Panc1 (cell line): ENCODE data around the gene OGG1. TPM values are rescaled to one million over a fixed set of nuclear protein-coding genes. Genes with fewer than 3 reads are reported as not detected.

ENCODE experiments used
- ATAC-seq: fragments of 200-7000 bp; cut with Tn5 transposase; 2 replicates; pipeline ENCODE4 v1.9.1; 2020; ENCODE audit warnings: mild to moderate bottlenecking, moderate library complexity
- BruUV-seq: library from RNA; stranded (reverse); fragments of 400-500 nt; replicated peaks from 2 replicates; lab custom pipeline; 2021; lab: Mats Ljungman, UMichigan
- CTCF ChIA-PET: fragments of 300-600 bp; sonication (Branson Sonifier 250); formaldehyde crosslinking; loops from one replicate; lab custom pipeline; 2022; ENCODE audit warnings: antibody characterized with exemption; lab: Charles Lee
- POLR2A ChIA-PET: fragments of 300-600 bp; sonication (Branson Sonifier 250); formaldehyde crosslinking; loops from one replicate; lab custom pipeline; 2022; ENCODE audit warnings: antibody characterized with exemption; lab: Charles Lee
- DNase-seq: peaks from one replicate; pipeline ENCODE4 v3.0.0-alpha.2; 2010; ENCODE audit warnings: low read depth, low spot score
- H3K27ac ChIP-seq: 2 replicates; pipeline ENCODE4 v1.5.1; 2011; ENCODE audit warnings: mild to moderate bottlenecking, low read length, inconsistent platforms
- H3K27me3 ChIP-seq: fragments of 200-500 bp; sonication (Bioruptor generic); 2 replicates; pipeline ENCODE4 v1.6.0; 2014; ENCODE audit warnings: low read length, inconsistent platforms; ENCODE audit not compliant: control insufficient read depth, insufficient read depth
- H3K36me3 ChIP-seq: fragments of 200-500 bp; sonication (Bioruptor generic); 2 replicates; pipeline ENCODE4 v1.5.1; 2014; ENCODE audit warnings: inconsistent platforms, mild to moderate bottlenecking, low read length, moderate library complexity; ENCODE audit not compliant: control insufficient read depth, insufficient read depth
- H3K4me1 ChIP-seq: 2 replicates; pipeline ENCODE4 v1.5.1; 2011; ENCODE audit warnings: inconsistent platforms, mild to moderate bottlenecking, low read length, moderate library complexity; ENCODE audit not compliant: control insufficient read depth, insufficient read depth
- H3K4me3 ChIP-seq, 2 experiments: 2 replicates each; pipeline ENCODE4 v1.5.1; 2011 to 2012; ENCODE audit warnings: low read depth in 2 of 2, low read length in 2 of 2, mild to moderate bottlenecking in 2 of 2, inconsistent platforms in 1 of 2, moderate library complexity in 1 of 2
- H3K9me3 ChIP-seq: fragments of 200-500 bp; sonication (Bioruptor generic); 2 replicates; pipeline ENCODE4 v1.5.1; 2014; ENCODE audit warnings: low read depth, mild to moderate bottlenecking, inconsistent platforms, low read length, moderate library complexity; ENCODE audit not compliant: control insufficient read depth, insufficient read depth
- POLR2AphosphoS5 ChIP-seq: IDR thresholded peaks from 2 replicates; pipeline ENCODE4 v1.6.1; 2012; ENCODE audit warnings: mild to moderate bottlenecking, low read depth, low read length, moderate library complexity
- SIN3A ChIP-seq: IDR thresholded peaks from 2 replicates; pipeline ENCODE4 v1.6.1; 2012; ENCODE audit warnings: low read depth, mild to moderate bottlenecking, low read length, moderate library complexity, borderline replicate concordance; ENCODE audit not compliant: insufficient read depth
- TCF7L2 ChIP-seq: IDR thresholded peaks from 2 replicates; pipeline ENCODE4 v1.6.1; 2011; ENCODE audit warnings: mild to moderate bottlenecking, low read depth, low read length, inconsistent platforms
- in situ Hi-C: cut with HindIII; loops from 2 replicates; pipeline ENCODE4 v1.10.0; 2016; ENCODE audit warnings: low sequenced_read_pairs, low pct_unique_long_range_greater_than_20kb
- intact Hi-C: fragments of 100-400 bp; cut with micrococcal nuclease; formaldehyde crosslinking; loops from one replicate; pipeline ENCODE4 v1.10.0; 2022; ENCODE audit not compliant: unreplicated experiment
- total RNA-seq: library from RNA; stranded (reverse); gene quantifications from one replicate; pipeline ENCODE4 v1.2.1, GENCODE V29; 2021; ENCODE audit not compliant: unreplicated experiment
- TF ChIP-seq, protein P1 (sequence below), 2 experiments: IDR thresholded peaks; 2 replicates each; pipeline ENCODE4 v1.6.1; 2011 to 2012; ENCODE audit warnings: low read depth in 2 of 2, control low read depth in 1 of 2, low read length in 1 of 2, mild to moderate bottlenecking in 1 of 2, moderate library complexity in 1 of 2; ENCODE audit not compliant: insufficient read depth in 1 of 2
- TF ChIP-seq, protein P2 (sequence below): fragments of 450-650 bp; IDR thresholded peaks from 2 replicates; pipeline ENCODE4 v1.5.1; 2017; ENCODE audit warnings: mild to moderate bottlenecking

The OGG1 gene
- total RNA-seq, 1 experiment from 2014 or later, result 32.5 TPM

DNA sequence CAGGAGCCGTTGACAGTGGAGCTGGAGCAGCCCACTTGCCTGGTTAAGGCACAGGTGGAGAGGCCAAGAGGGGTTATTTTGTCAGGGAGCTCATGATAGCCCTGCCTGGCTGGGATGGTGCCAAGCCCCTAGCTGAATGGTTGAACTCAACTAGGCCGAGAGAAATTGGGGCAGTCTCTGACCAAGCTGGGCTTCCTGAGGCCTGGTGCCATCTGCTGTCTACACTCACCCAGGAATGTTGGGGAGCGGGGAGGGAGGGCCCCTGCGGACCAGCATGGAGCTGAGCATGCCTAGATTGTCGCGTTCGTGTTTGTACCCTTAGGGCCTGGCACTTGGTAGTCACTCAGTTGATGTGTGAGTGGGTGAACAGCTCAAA lies 17.0 kb upstream of the OGG1 start:
- Histone ChIP-seq H3K9me3 (no peaks in the 10 kb centered on the region), H3K27me3 (no peaks in the 10 kb centered on the region), H3K27ac (peak overlapping the region; percentile 83; the same call in 1 of the 2 replicates), H3K36me3 (no peaks in the 10 kb centered on the region; the same call in none of the 2 replicates), H3K4me1 (peaks cover 7% of the 10 kb centered on the region; the same call in 1 of the 2 replicates), H3K4me3 (peak overlapping the region; percentile 70 to 84)
- no peak for TF ChIP-seq TCF7L2
- TF ChIP-seq POLR2AphosphoS5, result no peak
- TF ChIP-seq, protein P1, sequence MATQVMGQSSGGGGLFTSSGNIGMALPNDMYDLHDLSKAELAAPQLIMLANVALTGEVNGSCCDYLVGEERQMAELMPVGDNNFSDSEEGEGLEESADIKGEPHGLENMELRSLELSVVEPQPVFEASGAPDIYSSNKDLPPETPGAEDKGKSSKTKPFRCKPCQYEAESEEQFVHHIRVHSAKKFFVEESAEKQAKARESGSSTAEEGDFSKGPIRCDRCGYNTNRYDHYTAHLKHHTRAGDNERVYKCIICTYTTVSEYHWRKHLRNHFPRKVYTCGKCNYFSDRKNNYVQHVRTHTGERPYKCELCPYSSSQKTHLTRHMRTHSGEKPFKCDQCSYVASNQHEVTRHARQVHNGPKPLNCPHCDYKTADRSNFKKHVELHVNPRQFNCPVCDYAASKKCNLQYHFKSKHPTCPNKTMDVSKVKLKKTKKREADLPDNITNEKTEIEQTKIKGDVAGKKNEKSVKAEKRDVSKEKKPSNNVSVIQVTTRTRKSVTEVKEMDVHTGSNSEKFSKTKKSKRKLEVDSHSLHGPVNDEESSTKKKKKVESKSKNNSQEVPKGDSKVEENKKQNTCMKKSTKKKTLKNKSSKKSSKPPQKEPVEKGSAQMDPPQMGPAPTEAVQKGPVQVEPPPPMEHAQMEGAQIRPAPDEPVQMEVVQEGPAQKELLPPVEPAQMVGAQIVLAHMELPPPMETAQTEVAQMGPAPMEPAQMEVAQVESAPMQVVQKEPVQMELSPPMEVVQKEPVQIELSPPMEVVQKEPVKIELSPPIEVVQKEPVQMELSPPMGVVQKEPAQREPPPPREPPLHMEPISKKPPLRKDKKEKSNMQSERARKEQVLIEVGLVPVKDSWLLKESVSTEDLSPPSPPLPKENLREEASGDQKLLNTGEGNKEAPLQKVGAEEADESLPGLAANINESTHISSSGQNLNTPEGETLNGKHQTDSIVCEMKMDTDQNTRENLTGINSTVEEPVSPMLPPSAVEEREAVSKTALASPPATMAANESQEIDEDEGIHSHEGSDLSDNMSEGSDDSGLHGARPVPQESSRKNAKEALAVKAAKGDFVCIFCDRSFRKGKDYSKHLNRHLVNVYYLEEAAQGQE (IDR thresholded peaks at IDR 0.05; ENCODE audit: insufficient read depth in 1 of 2, low read depth in 2 of 2, low read length in 1 of 2), result no peak
- no peak for TF ChIP-seq SIN3A
- TF ChIP-seq, protein P2, sequence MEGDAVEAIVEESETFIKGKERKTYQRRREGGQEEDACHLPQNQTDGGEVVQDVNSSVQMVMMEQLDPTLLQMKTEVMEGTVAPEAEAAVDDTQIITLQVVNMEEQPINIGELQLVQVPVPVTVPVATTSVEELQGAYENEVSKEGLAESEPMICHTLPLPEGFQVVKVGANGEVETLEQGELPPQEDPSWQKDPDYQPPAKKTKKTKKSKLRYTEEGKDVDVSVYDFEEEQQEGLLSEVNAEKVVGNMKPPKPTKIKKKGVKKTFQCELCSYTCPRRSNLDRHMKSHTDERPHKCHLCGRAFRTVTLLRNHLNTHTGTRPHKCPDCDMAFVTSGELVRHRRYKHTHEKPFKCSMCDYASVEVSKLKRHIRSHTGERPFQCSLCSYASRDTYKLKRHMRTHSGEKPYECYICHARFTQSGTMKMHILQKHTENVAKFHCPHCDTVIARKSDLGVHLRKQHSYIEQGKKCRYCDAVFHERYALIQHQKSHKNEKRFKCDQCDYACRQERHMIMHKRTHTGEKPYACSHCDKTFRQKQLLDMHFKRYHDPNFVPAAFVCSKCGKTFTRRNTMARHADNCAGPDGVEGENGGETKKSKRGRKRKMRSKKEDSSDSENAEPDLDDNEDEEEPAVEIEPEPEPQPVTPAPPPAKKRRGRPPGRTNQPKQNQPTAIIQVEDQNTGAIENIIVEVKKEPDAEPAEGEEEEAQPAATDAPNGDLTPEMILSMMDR, result no peak
- no peak for DNase-seq
- POLR2A ChIA-PET, result interaction anchor here (0.5 kb wide), 1 partner anchor 529 kb away, joined by 9 read pairs; no protein-coding TSS in a partner anchor
- CTCF ChIA-PET, result no interaction called here
- TSS peak; percentile 60 for BruUV-seq
- in situ Hi-C loops (no loop called here), intact Hi-C loops (no loop called here)
- ATAC-seq, result no peak

DNA sequence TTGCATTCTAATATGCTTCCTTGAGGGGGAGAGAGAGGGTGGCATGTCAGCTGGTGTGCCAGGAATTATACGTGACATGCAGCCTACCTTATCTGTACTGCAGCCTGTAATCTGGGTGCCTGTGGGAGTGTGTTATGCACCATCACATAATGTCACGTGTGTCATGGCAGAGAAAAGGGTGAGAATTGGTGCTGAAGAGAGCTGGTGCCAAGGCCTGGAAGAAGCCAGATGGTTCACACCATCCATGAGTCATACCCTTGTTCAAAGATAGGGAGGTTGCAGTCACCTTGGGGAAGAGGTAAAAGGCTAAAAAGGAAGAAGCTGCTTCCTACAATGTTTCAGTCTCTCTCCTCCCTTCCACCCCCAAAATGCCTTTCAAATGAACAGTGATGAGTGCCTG lies 12.9 kb upstream of the OGG1 start:
- intact Hi-C loops, result no loop called here
- no TSS peak for BruUV-seq
- DNase-seq (no peak), ATAC-seq (no peak)
- TF ChIP-seq TCF7L2, result no peak
- TF ChIP-seq POLR2AphosphoS5, result no peak
- TF ChIP-seq, protein P1 (IDR thresholded peaks at IDR 0.05; ENCODE audit: insufficient read depth in 1 of 2, low read depth in 2 of 2, low read length in 1 of 2), result no peak
- TF ChIP-seq, protein P2, result no peak
- no peak for TF ChIP-seq SIN3A
- ChIA-PET CTCF (interaction anchor here (0.6 kb wide), 1 partner anchor 9 kb away, joined by 3 read pairs; no protein-coding TSS in a partner anchor), POLR2A (interaction anchor here (0.6 kb wide), 1 partner anchor 13 kb away, joined by 4 read pairs; no protein-coding TSS in a partner anchor)
- Histone ChIP-seq H3K27ac (no peak overlapping the region), H3K4me1 (peaks cover 7% of the 10 kb centered on the region; the same call in 1 of the 2 replicates), H3K9me3 (no peaks in the 10 kb centered on the region), H3K4me3 (no peak overlapping the region), H3K27me3 (no peaks in the 10 kb centered on the region), H3K36me3 (peaks cover 3% of the 10 kb centered on the region)
- in situ Hi-C loops, result no loop called here
